NCI-H2227 (cell line): ENCODE measurements around the gene TMEM234.
"Not testable (repeated sequence)": the region's sequence is repeated elsewhere in the genome, so short reads cannot be mapped to it uniquely, and the experiment has no call there.

Source experiments
- DNase-seq: peaks from one replicate; lab custom pipeline; 2025; ENCODE audit not compliant: unreplicated experiment; lab: John Stamatoyannopoulos, UW

The TMEM234 gene

GRCh38 chr1:32221980-32222755 is at the start of gene TMEM234, which contains the start of gene EIF3I:
Gene TMEM234 (minus strand): TSS chr1:32222353. CDS start chr1:32222322, 31 bp downstream.
Gene EIF3I (plus strand): TSS chr1:32222407. CDS start chr1:32222442, 35 bp downstream.
- peak; percentile 96 for DNase-seq

- no peak for DNase-seq
These were observed 47.6 kb upstream of the TMEM234 start for GRCh38 chr1:32269744-32270143.

DNA sequence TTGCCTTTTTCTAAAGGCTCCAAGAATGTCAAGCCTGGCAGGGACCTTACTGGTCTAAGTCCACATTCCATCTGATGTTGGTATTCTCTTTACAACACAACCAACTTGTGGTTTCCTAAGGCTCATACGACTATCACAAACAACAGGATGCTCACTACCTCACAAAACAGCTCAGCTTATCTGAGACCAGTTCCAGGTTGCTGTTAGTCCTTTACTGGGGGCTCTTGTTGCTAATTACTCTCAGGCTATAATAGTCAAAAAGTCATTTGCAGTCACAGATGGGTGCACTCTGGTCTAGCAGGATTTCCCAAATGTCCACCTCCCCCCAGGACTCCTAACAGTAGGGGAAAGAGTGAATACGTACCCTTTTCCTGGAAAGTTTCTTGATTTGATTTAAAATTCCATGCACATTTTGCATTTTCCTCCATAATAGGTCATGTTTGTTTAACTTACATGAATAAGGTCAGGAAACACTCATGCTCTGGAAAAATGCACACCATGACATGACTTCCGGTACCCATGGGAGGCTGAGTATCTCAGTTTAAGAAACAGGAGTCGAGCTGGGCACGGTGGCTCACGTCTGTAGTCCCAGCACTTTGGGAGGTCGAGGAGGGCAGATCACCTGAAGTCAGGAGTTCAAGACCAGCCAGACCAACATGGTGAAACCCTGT is 44.9 kb upstream of the TMEM234 start:
- DNase-seq: no peak

DNA sequence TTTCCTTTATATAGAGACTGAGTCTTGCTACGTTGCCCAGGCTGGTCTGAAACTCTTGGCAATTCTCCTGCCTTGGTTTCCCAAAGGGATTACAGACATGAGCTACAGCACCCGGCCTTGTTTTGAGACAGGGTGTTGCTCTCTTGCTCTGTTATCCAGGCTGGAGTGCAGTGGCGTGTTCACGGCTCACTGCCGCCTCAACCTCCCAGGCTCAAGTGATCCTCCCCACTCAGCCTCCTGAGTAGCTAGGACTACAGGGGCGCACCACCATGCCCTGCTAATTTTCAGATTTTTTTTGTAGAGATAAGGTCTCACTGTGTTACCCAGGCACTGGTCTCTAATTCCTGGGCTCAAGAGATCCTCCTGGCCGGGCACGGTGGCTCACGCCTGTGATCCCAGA is 43.7 kb upstream of the TMEM234 start:
- no peak for DNase-seq

- no peak for DNase-seq
These were observed 41.6 kb upstream of the TMEM234 start for GRCh38 chr1:32263744-32264143.

DNA sequence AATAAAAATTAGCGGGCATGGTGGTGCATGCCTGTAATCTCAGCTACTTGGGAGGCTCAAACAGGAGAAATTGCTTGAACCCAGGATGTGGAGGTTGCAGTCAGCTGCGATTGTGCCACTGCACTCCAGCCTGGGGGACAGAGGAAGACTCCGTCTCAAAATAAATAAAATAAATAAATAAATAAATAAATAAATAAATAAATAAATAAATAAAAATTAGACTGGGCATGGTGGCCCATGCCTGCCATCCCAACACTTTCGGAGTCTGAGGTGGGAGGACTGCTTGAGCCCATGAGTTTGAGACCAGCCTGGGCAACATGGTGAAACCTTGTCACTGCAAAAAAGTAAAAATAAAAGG is 41.1 kb upstream of the TMEM234 start:
- DNase-seq: not testable (repeated sequence)

DNA sequence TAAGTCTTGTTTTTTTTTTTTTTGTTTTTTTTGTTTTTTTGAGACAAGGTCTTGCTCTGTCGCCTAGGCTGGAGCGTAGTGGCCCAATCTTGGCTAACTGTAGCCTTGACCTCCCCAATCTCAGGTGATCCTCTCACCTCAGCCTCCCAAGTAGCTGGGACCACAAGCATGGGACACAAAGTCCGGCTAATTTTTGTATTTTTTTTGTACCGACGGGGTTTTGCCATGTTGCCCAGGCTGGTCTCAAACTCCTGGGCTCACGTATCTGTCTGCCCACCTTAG is 35.0 kb upstream of the TMEM234 start:
- DNase-seq: no peak

GRCh38 chr1:32256473-32257226 is 34.5 kb upstream of the TMEM234 start:
- DNase-seq: no peak

- DNase-seq: no peak
These were observed 33.2 kb upstream of the TMEM234 start for GRCh38 chr1:32255072-32256071.

- no peak for DNase-seq
These were observed 29.0 kb upstream of the TMEM234 start, which contains the start of gene LCK for GRCh38 chr1:32250893-32251716. Gene LCK (plus strand): TSS chr1:32251265. CDS start chr1:32274330, 23,065 bp downstream.

DNA sequence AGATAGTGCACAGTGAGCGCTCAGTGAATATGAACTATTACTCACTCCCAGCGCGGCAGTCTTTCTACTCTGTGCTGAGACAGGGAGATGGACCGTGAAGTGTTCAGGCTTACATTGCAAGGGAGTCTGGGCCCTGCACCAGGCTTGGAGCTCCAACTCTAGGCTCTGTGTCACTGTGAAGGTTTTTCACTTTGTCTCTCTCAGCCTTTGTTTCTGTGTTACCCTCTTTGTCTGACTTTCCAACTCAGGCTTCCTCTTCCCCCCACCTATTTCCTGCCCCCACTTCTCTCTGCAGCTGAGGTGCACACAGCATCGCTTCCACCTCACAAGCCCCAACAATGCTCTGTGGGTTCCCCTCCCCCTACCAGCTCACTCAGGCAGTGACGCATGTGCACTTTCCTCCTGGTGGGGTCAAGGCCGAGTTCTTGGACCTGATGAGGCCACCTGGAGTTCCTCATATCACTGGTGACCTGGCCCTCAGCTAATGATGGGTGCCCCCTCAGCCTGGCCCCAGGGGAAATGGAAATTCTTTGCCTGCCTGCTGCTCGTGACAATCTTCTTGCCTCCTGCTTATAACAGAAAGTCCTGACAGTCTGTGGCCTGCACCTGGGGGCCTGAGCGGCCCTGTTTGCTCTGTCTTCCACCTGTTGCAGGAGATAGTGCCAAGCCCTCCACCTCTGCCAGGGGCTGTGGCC is 27.8 kb upstream of the TMEM234 start:
- peak; percentile 26 for DNase-seq

DNA sequence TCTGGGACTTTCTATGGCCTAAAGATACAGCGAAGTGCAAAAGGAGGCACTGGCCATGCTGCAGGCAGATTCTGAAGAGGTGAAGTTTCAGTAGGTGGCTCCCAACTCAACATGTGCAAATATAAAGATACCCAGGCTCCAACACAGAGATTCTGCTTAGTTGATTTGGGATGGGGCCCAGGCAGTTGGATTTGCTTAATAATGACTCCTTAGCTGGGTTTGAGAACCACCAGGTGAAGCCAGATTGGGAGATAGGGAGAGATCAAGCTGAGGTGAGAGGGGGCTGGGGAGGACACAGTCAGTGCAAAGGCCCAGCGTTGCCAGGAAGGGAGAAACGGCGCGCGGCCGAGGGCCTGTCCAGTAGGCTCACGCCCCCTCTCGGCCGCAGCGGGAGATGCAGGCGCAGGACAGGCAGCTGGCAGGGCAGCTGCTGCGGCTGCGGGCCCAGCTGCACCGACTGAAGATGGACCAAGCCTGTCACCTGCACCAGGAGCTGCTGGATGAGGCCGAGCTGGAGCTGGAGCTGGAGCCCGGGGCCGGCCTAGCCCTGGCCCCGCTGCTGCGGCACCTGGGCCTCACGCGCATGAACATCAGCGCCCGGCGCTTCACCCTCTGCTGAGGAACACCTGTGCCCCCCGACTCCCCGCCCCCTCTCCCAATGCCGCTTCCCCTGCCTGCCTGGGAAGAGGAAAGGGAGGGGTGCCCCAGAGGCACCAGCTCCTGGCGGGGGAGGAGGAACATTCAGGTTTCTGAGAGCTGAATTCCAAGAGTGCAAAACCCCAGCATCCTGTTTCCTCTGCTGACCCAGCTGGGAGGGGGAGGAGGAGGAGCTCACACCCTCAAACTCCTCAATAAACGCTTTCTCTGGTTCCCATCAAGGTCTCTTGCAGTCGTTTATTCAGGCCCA is 26.1 kb upstream of the TMEM234 start:
- peak; percentile 74 for DNase-seq

- no peak for DNase-seq
These were observed 25.3 kb upstream of the TMEM234 start for GRCh38 chr1:32247452-32247851.

GRCh38 chr1:32246888-32247273 is 24.7 kb upstream of the TMEM234 start, which contains the start of gene FAM167B:
Gene FAM167B (plus strand): TSS chr1:32247222. CDS start chr1:32247422, 200 bp downstream.
- DNase-seq: no peak

DNA sequence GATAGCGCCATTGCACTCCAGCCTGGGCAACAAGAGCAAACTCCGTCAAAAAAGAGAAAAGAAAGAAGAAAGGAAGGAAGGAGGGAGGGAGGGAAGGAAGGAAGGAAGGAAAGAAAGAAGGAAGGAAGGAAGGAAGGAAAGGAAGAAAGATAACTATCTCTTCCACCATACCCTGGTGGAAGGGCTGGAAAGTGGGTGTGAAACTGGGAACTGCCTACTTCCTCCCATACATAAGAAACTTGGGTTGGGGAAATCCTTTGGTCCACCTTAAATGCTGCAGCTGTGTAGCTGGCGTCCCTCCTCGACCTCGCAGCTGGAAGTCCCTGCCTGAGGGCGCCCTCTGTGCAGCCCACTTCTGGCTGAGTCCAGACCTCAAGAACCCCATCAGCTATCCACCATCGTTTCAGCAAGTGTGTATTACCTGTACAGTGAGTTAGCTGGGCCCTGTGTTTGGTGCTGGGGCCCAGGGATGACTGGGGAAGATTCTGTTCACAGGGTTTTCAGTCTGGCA is 20.2 kb upstream of the TMEM234 start:
- DNase-seq: no peak

DNA sequence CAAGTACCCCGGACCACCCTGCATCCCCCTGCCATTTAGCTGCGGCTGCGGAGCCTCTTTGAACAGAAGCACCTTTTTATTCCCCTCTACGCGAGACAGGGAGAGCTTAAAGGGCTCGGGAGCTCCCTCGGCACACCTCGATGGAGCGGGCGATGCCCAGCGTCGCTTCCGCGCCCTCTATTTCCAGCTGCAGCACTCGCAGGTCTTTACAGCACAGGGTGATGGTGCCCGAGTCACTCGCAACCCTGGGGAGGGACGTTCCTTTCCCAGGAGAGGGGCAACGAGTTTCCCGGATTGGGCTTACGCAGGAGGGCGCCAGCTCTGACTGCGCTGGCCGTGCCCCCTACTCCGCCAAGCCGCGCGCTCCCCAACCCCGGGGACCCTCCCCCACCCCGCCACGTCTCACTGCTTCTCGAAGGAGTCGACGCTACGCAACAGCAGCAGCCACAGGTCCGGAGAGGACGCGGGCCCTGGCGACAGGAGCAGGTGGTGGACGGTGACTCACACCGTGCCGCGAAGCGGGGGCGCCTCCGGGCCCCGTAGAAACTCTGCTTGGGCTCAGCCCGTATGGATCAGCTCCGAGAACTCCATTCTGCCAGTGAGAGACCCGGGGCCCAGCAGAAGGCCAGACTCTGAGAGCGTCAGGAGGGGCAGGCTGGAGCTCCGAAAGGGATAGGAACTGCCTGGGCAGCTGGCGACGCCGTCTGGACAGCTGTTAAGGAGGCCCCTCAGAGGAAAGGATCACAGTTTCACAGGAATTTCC is 19.0 kb upstream of the TMEM234 start:
- DNase-seq: peak; percentile 43
